Pulmonary artery endothelial cell (primary cell): ENCODE data around the gene SLC5A6. TPM values are rescaled to one million over a fixed set of nuclear protein-coding genes. Genes with fewer than 3 reads are reported as not detected.
"Not testable (repeated sequence)": the region's sequence is repeated elsewhere in the genome, so short reads cannot be mapped to it uniquely, and the experiment has no call there.

ENCODE experiments used
- DNase-seq: peaks from one replicate; pipeline ENCODE4 v3.0.0-alpha.2; 2011; ENCODE audit warnings: low read depth, low spot score
- total RNA-seq: library from RNA; depleted of rRNA; stranded (reverse); fragments of >200 nt; gene quantifications from 2 replicates; pipeline ENCODE4 v1.2.3, GENCODE V29; 2014

SLC5A6 gene
- total RNA-seq, 1 donor from 2014 or later, result 20.4 TPM

GRCh38 chr2:27208486-27209050, 3.5 kb downstream of the SLC5A6 start:
- DNase-seq, result no peak

GRCh38 chr2:27206346-27206745, 5.7 kb downstream of the SLC5A6 start:
- no peak for DNase-seq

- DNase-seq, result no peak
Measured at GRCh38 chr2:27205206-27205605, 6.9 kb downstream of the SLC5A6 start.

GRCh38 chr2:27204566-27204965, 7.5 kb downstream of the SLC5A6 start:
- DNase-seq, result no peak

GRCh38 chr2:27203741-27204140, 8.3 kb downstream of the SLC5A6 start:
- no peak for DNase-seq

GRCh38 chr2:27202854-27203253, 9.2 kb downstream of the SLC5A6 start:
- DNase-seq, result no peak

- no peak for DNase-seq
Measured at GRCh38 chr2:27201675-27202074, 10.4 kb downstream of the SLC5A6 start.

- DNase-seq, result no peak
Measured at GRCh38 chr2:27199241-27199640, 12.8 kb downstream of the SLC5A6 start.

GRCh38 chr2:27198627-27199026, 13.4 kb downstream of the SLC5A6 start:
- DNase-seq, result no peak

- not testable (repeated sequence) for DNase-seq
Measured at GRCh38 chr2:27198068-27198467, 14.0 kb downstream of the SLC5A6 start.

- DNase-seq, result not testable (repeated sequence)
Measured at GRCh38 chr2:27195799-27196198, 16.3 kb downstream of the SLC5A6 start.

GRCh38 chr2:27194538-27195354, 17.3 kb downstream of the SLC5A6 start:
- no peak for DNase-seq

GRCh38 chr2:27191070-27191829, 20.8 kb downstream of the SLC5A6 start:
- no peak for DNase-seq

- no peak for DNase-seq
Measured at GRCh38 chr2:27189989-27190388, 22.1 kb downstream of the SLC5A6 start.

GRCh38 chr2:27186613-27187345, 25.3 kb downstream of the SLC5A6 start:
- no peak for DNase-seq

GRCh38 chr2:27185331-27186026, 26.6 kb downstream of the SLC5A6 start:
- no peak for DNase-seq

GRCh38 chr2:27184115-27184514, 28.0 kb downstream of the SLC5A6 start:
- DNase-seq, result no peak

GRCh38 chr2:27182346-27182745, 29.7 kb downstream of the SLC5A6 start:
- DNase-seq, result no peak

GRCh38 chr2:27179344-27180000, 32.6 kb downstream of the SLC5A6 start:
- DNase-seq, result no peak

- no peak for DNase-seq
Measured at GRCh38 chr2:27178469-27178868, 33.6 kb downstream of the SLC5A6 start.
